Hepatocyte (in vitro differentiated cells): ENCODE results near the gene FERMT3. TPM values are rescaled to one million over a fixed set of nuclear protein-coding genes. Genes with fewer than 3 reads are reported as not detected.

Experiments used
- DNase-seq: peaks from one replicate; pipeline ENCODE4 v3.0.0-alpha.2; 2016; ENCODE audit warnings: low spot score
- H2AFZ ChIP-seq: fragments of 200-600 bp; sonication (generic); 2 replicates; pipeline ENCODE4 v1.6.0; 2016; ENCODE audit warnings: antibody characterized with exemption, mild to moderate bottlenecking
- H3K27ac ChIP-seq: fragments of 200-600 bp; sonication (generic); 2 replicates; pipeline ENCODE4 v1.5.1; 2016; ENCODE audit warnings: mild to moderate bottlenecking
- H3K27me3 ChIP-seq: fragments of 200-600 bp; sonication (generic); 2 replicates; pipeline ENCODE4 v1.6.1; 2016
- H3K36me3 ChIP-seq: fragments of 200-600 bp; sonication (generic); replicated peaks from 2 replicates; pipeline ENCODE4 v1.5.1; 2016; ENCODE audit warnings: low read depth; ENCODE audit not compliant: insufficient read depth
- H3K4me1 ChIP-seq: fragments of 200-600 bp; sonication (generic); 2 replicates; pipeline ENCODE4 v1.5.1; 2016; ENCODE audit warnings: mild to moderate bottlenecking, moderate library complexity; ENCODE audit not compliant: insufficient read depth
- H3K4me2 ChIP-seq: fragments of 200-600 bp; sonication (generic); 2 replicates; pipeline ENCODE4 v1.6.0; 2016
- H3K4me3 ChIP-seq: fragments of 200-600 bp; sonication (generic); 2 replicates; pipeline ENCODE4 v1.5.1; 2016; ENCODE audit warnings: mild to moderate bottlenecking
- H3K79me2 ChIP-seq: fragments of 200-600 bp; sonication (generic); 2 replicates; pipeline ENCODE4 v1.6.0; 2017; ENCODE audit warnings: mild to moderate bottlenecking
- H3K9me2 ChIP-seq: fragments of 200-600 bp; sonication (generic); replicated peaks from 2 replicates; pipeline ENCODE4 v1.6.0; 2017; ENCODE audit warnings: mild to moderate bottlenecking; ENCODE audit not compliant: insufficient read depth
- H3K9me3 ChIP-seq: fragments of 200-600 bp; sonication (generic); 2 replicates; pipeline ENCODE4 v1.5.1; 2016; ENCODE audit warnings: low read depth, mild to moderate bottlenecking
- H4K20me1 ChIP-seq: fragments of 200-600 bp; sonication (generic); 2 replicates; pipeline ENCODE4 v1.6.0; 2016; ENCODE audit warnings: mild to moderate bottlenecking; ENCODE audit not compliant: insufficient read depth, poor library complexity, severe bottlenecking
- CTCF ChIP-seq: fragments of 200-600 bp; sonication (generic); IDR thresholded peaks from 2 replicates; pipeline ENCODE4 v1.5.1; 2016; ENCODE audit warnings: antibody characterized with exemption, mild to moderate bottlenecking; ENCODE audit not compliant: poor library complexity
- EZH2 ChIP-seq: fragments of 200-600 bp; sonication (generic); IDR thresholded peaks from 2 replicates; pipeline ENCODE4 v1.6.1; 2016; ENCODE audit warnings: antibody characterized with exemption, mild to moderate bottlenecking, borderline replicate concordance
- EZH2phosphoT487 ChIP-seq: fragments of 200-600 bp; sonication (generic); IDR thresholded peaks from one replicate; pipeline ENCODE4 v1.6.1; 2018; ENCODE audit warnings: antibody characterized with exemption, mild to moderate bottlenecking, low read depth, moderate library complexity; ENCODE audit not compliant: unreplicated experiment, severe bottlenecking
- WGBS: methylation state at CpG from one replicate; pipeline ENCODE4 v1.1.6; 2016; ENCODE audit warnings: low lambda C conversion rate; ENCODE audit errors: missing lambda C conversion rate; 5-methylcytosine and 5-hydroxymethylcytosine counted together
- polyA plus RNA-seq: library from polyadenylated mRNA; unstranded; fragments of >200 nt; fragmentation: Nextera tagmentation; extraction: Ambion mirVana; gene quantifications from 2 replicates; pipeline ENCODE4 v1.2.1, GENCODE V29; 2016
- total RNA-seq: library from RNA; depleted of rRNA; stranded (reverse); fragments of >200 nt; gene quantifications from 2 replicates; pipeline ENCODE4 v1.2.3, GENCODE V29; 2014

FERMT3 gene
- total and polyA plus RNA-seq, 2 experiments from 2014 or later, result 1.6 TPM; not detected in 1

GRCh38 chr11:64241491-64242374, 35.2 kb downstream of the FERMT3 start:
- Histone ChIP-seq H3K4me3 (peak overlapping the region; percentile 32), H4K20me1 (no peaks in the 10 kb centered on the region), H3K27ac (peak overlapping the region; percentile 85), H3K9me2 (no peaks in the 10 kb centered on the region), H3K79me2 (peaks cover 29% of the 10 kb centered on the region), H3K36me3 (no peaks in the 10 kb centered on the region), H2AFZ (no peak overlapping the region), H3K27me3 (no peaks in the 10 kb centered on the region), H3K4me2 (peak overlapping the region; percentile 80), H3K4me1 (peaks cover 20% of the 10 kb centered on the region), H3K9me3 (no peaks in the 10 kb centered on the region)
- no peak for TF ChIP-seq EZH2
- TF ChIP-seq CTCF, result no peak
- TF ChIP-seq EZH2phosphoT487, result no peak
- WGBS, result under 1% methylated on average over 38 of the region's 63 CpGs
- peak; percentile 79 for DNase-seq

- no peaks in the 10 kb centered on the region for H4K20me1 ChIP-seq
- H3K4me1 ChIP-seq, result peaks cover 23% of the 10 kb centered on the region
- WGBS, result 93% methylated on average over 8 of the region's 8 CpGs
Observed at GRCh38 chr11:64243236-64243854, 36.8 kb downstream of the FERMT3 start.

GRCh38 chr11:64244107-64244506, 37.6 kb downstream of the FERMT3 start:
- no peak for DNase-seq
- TF ChIP-seq EZH2 (no peak), CTCF (no peak), EZH2phosphoT487 (no peak)
- no peaks in the 10 kb centered on the region for H3K9me2 ChIP-seq
- no peak overlapping the region for H2AFZ ChIP-seq
- no peak overlapping the region for H3K4me2 ChIP-seq
- no peaks in the 10 kb centered on the region for H3K36me3 ChIP-seq
- no peaks in the 10 kb centered on the region for H3K9me3 ChIP-seq
- H3K4me1 ChIP-seq, result peaks cover 23% of the 10 kb centered on the region
- peaks cover 29% of the 10 kb centered on the region for H3K79me2 ChIP-seq
- no peaks in the 10 kb centered on the region for H4K20me1 ChIP-seq
- H3K27ac ChIP-seq, result no peak overlapping the region
- WGBS, result 70% methylated on average over 5 of the region's 5 CpGs
- no peak overlapping the region for H3K4me3 ChIP-seq
- H3K27me3 ChIP-seq, result no peaks in the 10 kb centered on the region

More at GRCh38 chr11:64243236-64243854, 36.8 kb downstream of the FERMT3 start:
- Histone ChIP-seq H3K27me3 (no peaks in the 10 kb centered on the region), H3K9me2 (no peaks in the 10 kb centered on the region), H3K9me3 (no peaks in the 10 kb centered on the region), H2AFZ (no peak overlapping the region), H3K36me3 (no peaks in the 10 kb centered on the region), H3K27ac (no peak overlapping the region), H3K4me2 (peak overlapping the region; percentile 80), H3K79me2 (peaks cover 29% of the 10 kb centered on the region), H3K4me3 (no peak overlapping the region)
- no peak for DNase-seq
- TF ChIP-seq EZH2, result no peak
- no peak for TF ChIP-seq CTCF
- TF ChIP-seq EZH2phosphoT487, result no peak
